OCI-LY3 (cell line): Measurements from ENCODE around the gene SEC14L1.

Source experiments
- H2AFZ ChIP-seq: fragments of 200-600, 300-600 bp; shearing (Covaris generic); 2 replicates; pipeline ENCODE4 v1.6.0; 2014; ENCODE audit warnings: antibody characterized with exemption, low read depth, low read length
- H3K27ac ChIP-seq: fragments of 200-600, 300-600 bp; sonication (generic); 2 replicates; pipeline ENCODE4 v1.5.1; 2014; ENCODE audit warnings: mild to moderate bottlenecking, low read length, moderate library complexity, mixed read lengths
- H3K27me3 ChIP-seq: fragments of 200-600, 300-600 bp; sonication (generic); 2 replicates; pipeline ENCODE4 v1.6.1; 2014; ENCODE audit warnings: low read depth, low read length, mixed read lengths
- H3K36me3 ChIP-seq: fragments of 200-600, 300-600 bp; sonication (generic); replicated peaks from 2 replicates; pipeline ENCODE3; 2014; ENCODE audit warnings: low read depth, low read length, mixed read lengths
- H3K4me1 ChIP-seq: fragments of 300-600, 200-600 bp; sonication (generic); 2 replicates; pipeline ENCODE4 v1.6.1; 2014; ENCODE audit warnings: low read length, mixed read lengths
- H3K4me2 ChIP-seq: fragments of 200-600, 300-600 bp; sonication (generic); 2 replicates; pipeline ENCODE4 v1.6.1; 2014; ENCODE audit warnings: low read length, mixed read lengths
- H3K4me3 ChIP-seq: fragments of 300-600, 200-600 bp; sonication (generic); 2 replicates; pipeline ENCODE4 v1.5.1; 2014; ENCODE audit warnings: antibody characterized with exemption, mild to moderate bottlenecking, low read length, moderate library complexity
- H3K79me2 ChIP-seq: fragments of 300-600, 200-600 bp; shearing (Covaris generic); 2 replicates; pipeline ENCODE4 v1.6.1; 2014; ENCODE audit warnings: mild to moderate bottlenecking, low read length, mixed read lengths
- H3K9ac ChIP-seq: fragments of 300-600, 200-600 bp; shearing (Covaris generic); 2 replicates; pipeline ENCODE4 v1.6.0; 2014; ENCODE audit warnings: mild to moderate bottlenecking, low read length, moderate library complexity
- H3K9me3 ChIP-seq: fragments of 200-600, 300-600 bp; shearing (Covaris generic); 2 replicates; pipeline ENCODE4 v1.6.1; 2014; ENCODE audit warnings: low read length, mixed read lengths; ENCODE audit not compliant: insufficient read depth
- H4K20me1 ChIP-seq: fragments of 200-600, 300-600 bp; sonication (generic); 2 replicates; pipeline ENCODE4 v1.6.1; 2016; ENCODE audit warnings: low read length, mixed read lengths; ENCODE audit not compliant: insufficient read depth
- CTCF ChIP-seq: fragments of 200-600, 300-600 bp; sonication (generic); IDR thresholded peaks from 2 replicates; pipeline ENCODE4 v1.5.1; 2014; ENCODE audit warnings: antibody characterized with exemption, low read length, low read depth
- EZH2phosphoT487 ChIP-seq: fragments of 200-600 bp; shearing (Covaris generic); IDR thresholded peaks from 2 replicates; pipeline ENCODE4 v1.6.1; 2018; ENCODE audit warnings: antibody characterized with exemption, mixed run types, low read depth

The SEC14L1 gene

GRCh38 chr17:77160875-77161530, 20.2 kb downstream of the SEC14L1 start:
- peaks cover 13% of the 10 kb centered on the region for H3K4me1 ChIP-seq
- no peak overlapping the region for H3K4me2 ChIP-seq
- no peak overlapping the region for H3K27ac ChIP-seq
- H3K4me3 ChIP-seq: no peak overlapping the region
- no peaks in the 10 kb centered on the region for H3K27me3 ChIP-seq
- peaks cover 39% of the 10 kb centered on the region for H3K79me2 ChIP-seq
- no peak overlapping the region for H3K9ac ChIP-seq
- TF ChIP-seq CTCF (no peak), EZH2phosphoT487 (no peak)
- H3K9me3 ChIP-seq: peaks cover 3% of the 10 kb centered on the region
- H3K36me3 ChIP-seq: peaks cover 34% of the 10 kb centered on the region
- peaks cover 24% of the 10 kb centered on the region for H4K20me1 ChIP-seq
- H2AFZ ChIP-seq: no peak overlapping the region

GRCh38 chr17:77161953-77162352, 21.2 kb downstream of the SEC14L1 start:
- Histone ChIP-seq H3K36me3 (peaks cover 41% of the 10 kb centered on the region), H3K4me1 (peaks cover 15% of the 10 kb centered on the region), H3K27me3 (no peaks in the 10 kb centered on the region), H3K9ac (no peak overlapping the region), H3K27ac (no peak overlapping the region), H3K9me3 (peaks cover 11% of the 10 kb centered on the region), H3K79me2 (peaks cover 43% of the 10 kb centered on the region), H3K4me3 (no peak overlapping the region), H2AFZ (no peak overlapping the region), H3K4me2 (no peak overlapping the region), H4K20me1 (peaks cover 19% of the 10 kb centered on the region; the same call in 1 of the 2 replicates)
- no peak for TF ChIP-seq EZH2phosphoT487
- no peak for TF ChIP-seq CTCF

GRCh38 chr17:77163001-77163400, 22.2 kb downstream of the SEC14L1 start:
- H3K4me2 ChIP-seq: no peak overlapping the region
- H3K4me1 ChIP-seq: peaks cover 15% of the 10 kb centered on the region
- no peak overlapping the region for H2AFZ ChIP-seq
- no peak overlapping the region for H3K27ac ChIP-seq
- no peaks in the 10 kb centered on the region for H3K27me3 ChIP-seq
- no peak overlapping the region for H3K9ac ChIP-seq
- peaks cover 15% of the 10 kb centered on the region; the same call in 1 of the 2 replicates for H4K20me1 ChIP-seq
- TF ChIP-seq EZH2phosphoT487 (no peak), CTCF (no peak)
- H3K79me2 ChIP-seq: peaks cover 49% of the 10 kb centered on the region
- peaks cover 22% of the 10 kb centered on the region for H3K9me3 ChIP-seq
- H3K4me3 ChIP-seq: no peak overlapping the region
- H3K36me3 ChIP-seq: peaks cover 52% of the 10 kb centered on the region

GRCh38 chr17:77163511-77164280, 22.9 kb downstream of the SEC14L1 start:
- H3K4me2 ChIP-seq: no peak overlapping the region
- no peak overlapping the region for H3K27ac ChIP-seq
- H3K36me3 ChIP-seq: peaks cover 53% of the 10 kb centered on the region
- H2AFZ ChIP-seq: no peak overlapping the region
- TF ChIP-seq CTCF (no peak), EZH2phosphoT487 (no peak)
- no peak overlapping the region for H3K9ac ChIP-seq
- H3K9me3 ChIP-seq: peaks cover 28% of the 10 kb centered on the region
- H3K27me3 ChIP-seq: no peaks in the 10 kb centered on the region
- no peak overlapping the region for H3K4me3 ChIP-seq
- H4K20me1 ChIP-seq: peaks cover 15% of the 10 kb centered on the region; the same call in 1 of the 2 replicates
- H3K4me1 ChIP-seq: peaks cover 15% of the 10 kb centered on the region
- H3K79me2 ChIP-seq: peaks cover 50% of the 10 kb centered on the region
